HG03439 (cell line): ENCODE results near the gene OMA1.
"Not testable (repeated sequence)": the region's sequence is repeated elsewhere in the genome, so short reads cannot be mapped to it uniquely, and the experiment has no call there.

Experiments
- ATAC-seq: cut with Tn5 transposase; IDR thresholded peaks from one replicate; pipeline ENCODE4 v1.9.1; 2021; ENCODE audit warnings: mild to moderate bottlenecking, moderate library complexity; ENCODE audit not compliant: unreplicated experiment

The OMA1 gene

DNA sequence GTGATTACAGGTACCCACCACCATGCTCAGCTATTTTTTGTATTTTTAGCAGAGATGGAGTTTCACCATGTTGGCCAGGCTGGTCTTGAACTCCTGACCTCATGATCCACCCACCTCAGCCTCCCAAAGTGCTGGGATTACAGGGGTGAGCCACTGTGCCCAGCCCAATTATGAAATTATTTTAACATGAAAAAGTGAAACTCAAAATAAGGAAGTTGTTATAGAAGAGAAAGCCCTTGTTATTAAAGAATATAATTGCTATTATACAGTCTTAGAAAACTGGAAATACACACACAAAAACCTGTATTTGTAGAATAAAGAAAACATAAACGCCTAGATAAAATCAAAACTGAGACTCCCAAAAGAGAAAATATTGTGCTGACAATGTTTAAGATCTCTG lies 14.7 kb downstream of the OMA1 start:
- ATAC-seq, result not testable (repeated sequence)

DNA sequence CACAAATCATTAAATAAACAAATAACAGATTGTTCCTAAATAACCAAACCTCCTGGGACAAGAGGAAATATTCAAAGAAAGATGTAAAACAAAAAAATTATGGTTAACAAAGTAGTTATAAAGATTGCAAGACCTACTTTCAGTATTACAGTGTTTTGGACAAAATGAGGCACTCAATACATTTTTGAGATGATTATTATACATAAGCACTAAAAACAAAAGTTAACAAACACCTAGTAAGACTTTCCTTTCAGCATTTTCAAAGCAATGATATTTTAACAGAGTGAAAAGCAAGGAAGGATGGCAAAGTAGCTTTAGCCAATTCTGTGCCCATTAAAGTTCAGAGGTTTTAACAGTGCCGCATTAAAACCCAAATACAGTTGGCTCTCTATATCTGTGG lies 17.2 kb downstream of the OMA1 start:
- ATAC-seq, result no peak

DNA sequence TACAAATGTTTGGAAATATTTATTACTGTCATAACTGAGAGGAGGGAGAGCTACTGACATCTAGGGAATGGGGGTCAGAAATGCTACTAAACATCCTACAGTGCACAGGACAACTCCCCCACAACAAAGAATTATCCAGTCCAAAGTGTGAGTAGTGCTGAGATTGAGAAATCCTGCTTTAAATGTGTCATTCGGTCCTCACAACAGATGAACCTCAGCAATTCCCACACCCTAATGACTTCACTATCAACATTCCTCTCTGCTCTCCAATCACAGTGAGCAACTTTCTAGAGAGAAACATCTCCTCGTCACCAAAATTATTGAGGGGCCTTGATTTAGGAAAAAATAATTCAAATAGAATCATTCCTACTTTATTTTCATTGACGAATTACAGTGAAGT lies 18.0 kb downstream of the OMA1 start:
- no peak for ATAC-seq

GRCh38 chr1:58524353-58524945 lies 22.1 kb downstream of the OMA1 start:
- no peak for ATAC-seq

- no peak for ATAC-seq
Observed at GRCh38 chr1:58515794-58516401, 30.6 kb downstream of the OMA1 start.

DNA sequence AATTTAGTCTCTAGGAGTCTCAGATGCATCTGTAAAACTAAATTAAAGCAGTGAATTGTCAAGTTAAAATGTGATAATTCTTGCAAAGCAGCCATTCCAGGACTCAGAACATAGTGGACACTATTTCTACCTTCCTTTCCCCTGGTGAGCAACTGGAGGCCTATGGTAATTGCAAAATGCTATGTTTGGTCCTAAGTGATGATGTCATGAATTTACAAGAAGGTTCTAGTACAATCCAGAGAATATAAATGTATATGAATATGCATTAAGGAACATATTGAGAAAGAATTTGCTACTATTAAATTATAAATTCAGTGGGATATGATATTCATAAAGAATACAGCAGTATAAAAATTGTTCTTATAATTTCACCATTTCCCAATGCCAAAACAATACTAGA lies 32.6 kb downstream of the OMA1 start:
- ATAC-seq, result no peak

- no peak for ATAC-seq
Observed at GRCh38 chr1:58508629-58509028, 37.9 kb downstream of the OMA1 start.

DNA sequence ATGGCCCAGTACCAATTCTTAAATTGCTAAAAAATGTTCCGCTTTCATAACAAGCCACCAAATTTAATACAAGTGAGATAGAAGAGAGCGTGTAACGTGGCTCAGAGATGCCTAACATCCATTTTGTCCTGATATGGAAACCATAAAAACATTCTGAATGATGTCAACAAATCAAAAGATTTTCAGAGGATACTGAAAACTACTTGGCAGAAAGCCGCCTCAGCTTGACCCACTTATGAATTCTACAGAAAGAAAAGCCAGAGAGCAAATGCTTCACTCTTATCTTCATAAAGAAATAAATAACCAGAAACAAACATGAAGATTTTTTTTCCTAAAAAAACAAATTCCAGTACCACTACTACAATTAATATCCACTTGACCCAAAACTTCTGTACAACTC lies 41.2 kb downstream of the OMA1 start:
- ATAC-seq, result no peak

- no peak for ATAC-seq
Observed at GRCh38 chr1:58502519-58502918, 44.0 kb downstream of the OMA1 start.

- no peak for ATAC-seq
Observed at GRCh38 chr1:58500043-58500442, 46.5 kb downstream of the OMA1 start.

GRCh38 chr1:58497499-58497898 lies 49.0 kb downstream of the OMA1 start:
- no peak for ATAC-seq

GRCh38 chr1:58496042-58496441 lies 50.5 kb downstream of the OMA1 start:
- no peak for ATAC-seq

DNA sequence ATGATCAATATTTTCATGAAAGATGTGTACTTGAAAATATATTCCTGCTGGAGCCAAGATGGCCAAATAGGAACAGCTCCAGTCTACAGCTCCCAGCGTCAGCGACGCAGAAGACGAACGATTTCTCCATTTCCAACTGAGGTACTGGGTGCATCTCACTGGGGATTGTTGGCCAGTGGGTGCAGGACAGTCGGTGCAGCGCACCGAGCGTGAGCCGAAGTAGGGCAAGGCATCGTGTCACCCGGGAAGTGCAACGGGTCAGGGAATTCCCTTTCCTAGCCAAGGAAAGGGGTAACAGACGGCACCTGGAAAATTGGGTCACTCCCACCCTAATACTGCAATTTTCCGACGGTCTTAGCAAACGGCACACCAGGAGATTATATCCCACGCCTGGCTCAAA lies 57.6 kb downstream of the OMA1 start:
- not testable (repeated sequence) for ATAC-seq

GRCh38 chr1:58487002-58487401 lies 59.5 kb downstream of the OMA1 start:
- ATAC-seq, result no peak

- ATAC-seq, result no peak
Observed at GRCh38 chr1:58481962-58482361, 64.6 kb downstream of the OMA1 start.

DNA sequence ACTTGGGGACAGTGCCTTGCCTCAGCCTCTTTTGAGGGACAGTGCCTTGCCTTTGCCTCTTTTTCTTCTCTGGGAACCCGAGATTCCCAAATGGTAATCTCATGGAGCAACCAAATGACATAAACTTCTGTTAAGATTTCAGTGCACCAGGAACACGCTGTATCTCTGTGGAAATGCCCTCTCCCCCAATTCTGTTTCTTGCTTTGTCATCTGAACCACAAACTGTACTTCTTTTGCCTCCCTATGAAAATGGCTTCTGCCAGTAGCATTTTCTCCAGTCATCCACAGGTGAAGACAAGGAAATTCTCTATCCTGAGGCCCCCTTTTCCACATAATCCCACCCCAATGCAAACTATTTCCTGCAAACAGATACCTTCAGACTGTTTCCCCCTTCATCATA lies 66.3 kb downstream of the OMA1 start:
- ATAC-seq, result no peak

DNA sequence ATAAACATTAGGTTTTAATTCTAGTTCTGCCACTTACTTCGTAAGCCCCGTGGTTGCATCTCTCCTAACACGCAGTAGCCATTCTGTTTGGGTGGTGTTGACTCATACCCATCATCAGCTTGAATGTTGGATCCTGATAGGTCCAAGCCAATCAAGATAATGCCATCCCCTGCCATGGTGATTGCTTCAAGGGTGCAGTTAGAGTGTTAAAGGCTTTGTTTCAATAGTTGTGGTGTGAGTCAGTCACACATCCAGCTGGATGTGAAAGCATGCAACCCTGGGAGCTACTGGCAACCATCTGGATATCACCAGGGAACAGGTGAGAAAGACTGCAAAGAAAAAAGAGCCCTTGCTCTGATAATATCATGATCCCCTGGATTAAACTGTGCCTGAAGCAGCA lies 69.1 kb downstream of the OMA1 start:
- no peak for ATAC-seq

DNA sequence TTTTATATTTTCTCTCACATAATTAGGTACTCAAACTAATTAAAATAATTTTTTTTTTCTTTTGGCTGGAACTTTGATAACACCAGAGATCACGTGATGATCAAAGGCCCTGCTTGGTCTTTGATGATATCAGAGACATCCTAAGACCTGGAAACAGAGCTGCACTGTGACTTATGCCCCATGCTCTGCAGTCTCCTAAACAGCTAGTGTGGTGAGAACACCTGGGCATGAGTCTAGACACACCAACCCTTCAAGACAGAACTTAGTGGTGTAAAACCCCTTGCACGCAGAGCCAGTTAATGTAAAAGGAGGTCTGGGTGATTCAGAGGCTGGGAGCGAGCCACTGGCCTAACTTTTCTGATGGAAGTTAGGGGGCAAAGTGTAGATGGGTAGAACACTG lies 70.3 kb downstream of the OMA1 start:
- no peak for ATAC-seq

DNA sequence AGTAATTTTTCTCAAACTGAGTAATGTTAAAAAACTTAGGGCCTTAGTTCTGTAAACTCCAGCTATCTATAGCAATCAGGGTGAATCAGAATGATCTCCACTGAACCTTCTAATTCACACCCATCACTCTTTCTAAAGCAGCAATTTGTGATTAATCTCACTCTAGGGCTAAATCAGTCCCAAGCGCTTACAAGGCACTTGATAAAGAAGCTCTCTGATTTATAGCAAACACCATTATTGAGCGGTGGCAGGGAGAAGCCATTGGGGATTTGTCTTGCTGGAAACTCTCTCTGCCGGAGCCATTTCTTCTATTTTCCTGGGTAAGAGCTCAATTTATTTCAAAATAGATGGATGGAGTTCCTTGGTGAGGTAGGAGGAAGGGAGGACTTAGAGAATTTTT lies 77.0 kb downstream of the OMA1 start:
- no peak for ATAC-seq

- no peak for ATAC-seq
Observed at GRCh38 chr1:58469016-58469415, 77.5 kb downstream of the OMA1 start.

DNA sequence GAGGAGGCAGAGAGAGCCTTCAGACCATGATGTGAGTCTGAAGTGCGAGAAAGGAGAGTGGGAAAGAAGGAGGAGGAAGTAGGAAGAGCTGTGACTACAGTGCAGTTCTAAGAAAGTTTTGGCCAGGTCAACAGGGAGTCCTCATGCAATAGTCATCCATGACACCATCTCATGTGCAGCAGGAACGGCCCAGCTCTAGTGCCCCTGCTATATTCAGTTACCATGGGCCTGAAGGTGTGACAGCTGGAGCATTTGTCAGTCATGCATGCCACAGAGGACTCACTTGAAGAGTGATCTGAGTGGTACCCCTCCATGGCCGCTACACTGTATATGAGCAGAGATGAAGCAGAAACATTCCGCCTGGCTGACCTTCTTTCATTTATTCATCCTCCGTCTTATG lies 77.9 kb downstream of the OMA1 start:
- ATAC-seq, result no peak

DNA sequence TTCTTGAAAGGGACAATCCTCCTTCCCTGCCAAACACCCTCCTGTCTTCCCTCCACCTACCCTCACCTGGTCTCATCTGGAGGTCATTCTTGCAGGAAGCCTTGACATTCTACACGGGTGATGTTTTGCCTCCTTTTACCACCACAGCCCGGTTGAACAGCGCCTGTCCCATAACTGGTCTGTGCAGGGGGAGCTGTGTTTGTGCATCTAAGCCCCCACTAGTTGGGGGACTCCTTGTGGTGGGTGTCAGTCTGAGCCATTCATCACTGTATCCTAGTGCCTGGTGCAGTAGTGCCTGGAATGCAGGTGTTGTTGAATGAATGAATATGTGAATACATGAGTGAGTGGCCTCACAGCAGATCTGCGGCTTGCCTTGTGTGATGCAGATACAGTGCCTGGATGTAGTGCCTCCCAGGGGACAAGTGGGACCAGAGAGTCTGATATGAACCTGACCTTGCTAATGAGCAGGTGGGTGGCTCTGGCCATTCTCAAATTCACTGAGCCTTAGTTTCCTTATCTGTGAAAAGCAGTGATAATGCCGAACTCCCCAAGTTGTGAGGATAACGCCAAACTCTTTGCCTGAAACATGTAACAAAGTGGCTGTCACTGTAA lies 79.8 kb downstream of the OMA1 start:
- ATAC-seq, result no peak
